Hepatocyte (in vitro differentiated cells): ENCODE results near the gene SLC66A3.
A peak's percentile ranks its signal among the peaks of the same experiment; 100 is the strongest.

Source experiments
- EZH2 ChIP-seq: fragments of 200-600 bp; sonication (generic); IDR thresholded peaks from 2 replicates; pipeline ENCODE4 v1.6.1; 2016; ENCODE audit warnings: antibody characterized with exemption, mild to moderate bottlenecking, borderline replicate concordance
- TF ChIP-seq, protein P1 (sequence below): fragments of 200-600 bp; sonication (generic); IDR thresholded peaks from 2 replicates; pipeline ENCODE4 v1.5.1; 2016; ENCODE audit warnings: antibody characterized with exemption, mild to moderate bottlenecking; ENCODE audit not compliant: poor library complexity

DNA sequence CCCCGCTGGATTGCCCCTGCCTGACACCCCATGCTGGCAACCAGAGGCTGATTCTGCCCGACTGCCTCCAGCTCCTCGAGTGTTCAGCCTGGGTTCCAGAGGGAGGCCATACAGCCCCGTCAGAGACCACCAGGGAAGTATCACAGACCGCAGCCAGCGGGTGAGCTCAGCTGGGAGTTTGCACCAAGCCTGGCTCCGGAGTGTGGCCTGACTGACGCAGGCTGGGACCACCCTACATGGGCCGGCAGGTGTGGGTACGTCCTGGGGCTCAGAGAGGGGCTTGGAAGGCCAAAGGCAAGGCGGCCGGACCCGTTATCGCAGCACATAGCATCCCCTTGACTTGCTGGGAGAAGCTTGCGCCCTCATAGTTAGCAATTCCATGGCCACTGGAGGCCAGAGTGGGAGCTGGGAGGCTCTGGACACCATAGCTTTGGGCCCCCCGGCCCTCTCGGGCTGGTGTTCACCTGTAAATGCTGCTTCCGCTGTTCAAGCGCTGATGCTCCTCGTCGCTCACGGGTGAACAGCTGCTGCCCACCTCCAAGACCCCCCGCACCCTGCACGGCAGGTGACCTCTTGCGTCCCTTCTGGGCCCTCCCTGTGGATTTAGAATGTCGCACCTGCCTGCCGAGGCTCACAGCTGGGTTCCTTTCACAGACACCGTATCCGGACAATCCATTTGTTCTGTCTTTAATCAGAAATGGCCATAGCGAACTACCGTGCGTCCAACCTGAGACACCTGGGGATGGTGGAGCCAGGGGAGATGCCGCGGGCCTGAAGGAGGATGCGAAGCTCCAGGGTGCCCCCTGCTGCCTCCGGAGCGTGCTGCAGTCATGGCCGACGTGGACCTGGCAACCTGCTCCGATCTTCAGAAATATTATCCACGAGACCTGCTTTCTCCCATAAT lies 31.2 kb upstream of the SLC66A3 start:
- TF ChIP-seq, protein P1, sequence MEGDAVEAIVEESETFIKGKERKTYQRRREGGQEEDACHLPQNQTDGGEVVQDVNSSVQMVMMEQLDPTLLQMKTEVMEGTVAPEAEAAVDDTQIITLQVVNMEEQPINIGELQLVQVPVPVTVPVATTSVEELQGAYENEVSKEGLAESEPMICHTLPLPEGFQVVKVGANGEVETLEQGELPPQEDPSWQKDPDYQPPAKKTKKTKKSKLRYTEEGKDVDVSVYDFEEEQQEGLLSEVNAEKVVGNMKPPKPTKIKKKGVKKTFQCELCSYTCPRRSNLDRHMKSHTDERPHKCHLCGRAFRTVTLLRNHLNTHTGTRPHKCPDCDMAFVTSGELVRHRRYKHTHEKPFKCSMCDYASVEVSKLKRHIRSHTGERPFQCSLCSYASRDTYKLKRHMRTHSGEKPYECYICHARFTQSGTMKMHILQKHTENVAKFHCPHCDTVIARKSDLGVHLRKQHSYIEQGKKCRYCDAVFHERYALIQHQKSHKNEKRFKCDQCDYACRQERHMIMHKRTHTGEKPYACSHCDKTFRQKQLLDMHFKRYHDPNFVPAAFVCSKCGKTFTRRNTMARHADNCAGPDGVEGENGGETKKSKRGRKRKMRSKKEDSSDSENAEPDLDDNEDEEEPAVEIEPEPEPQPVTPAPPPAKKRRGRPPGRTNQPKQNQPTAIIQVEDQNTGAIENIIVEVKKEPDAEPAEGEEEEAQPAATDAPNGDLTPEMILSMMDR: peak; percentile 84
- no peak for TF ChIP-seq EZH2
